ENCODE measurements around the gene MS4A13. TPM values are rescaled to one million over a fixed set of nuclear protein-coding genes. Genes with fewer than 3 reads are reported as not detected.

The MS4A13 gene, protein sequence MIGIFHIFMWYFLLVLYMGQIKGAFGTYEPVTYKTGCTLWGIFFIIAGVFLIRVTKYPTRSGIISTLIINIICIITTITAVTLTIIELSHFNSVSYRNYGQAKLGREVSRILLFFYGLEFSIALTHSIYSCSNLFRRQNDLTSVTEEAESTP
- total RNA-seq (not detected), polyA plus RNA-seq (not detected)

GRCh38 chr11:60515144-60515855 lies at the start of gene MS4A13:
MS4A13 (plus strand) TSS chr11:60515392; CDS start chr11:60518084, 2,692 bp downstream.
- H3K9me3 Mint-ChIP-seq, result peaks cover 0 to 18% (median 8%) of the 10 kb centered on the region in 8 donors
- Histone ChIP-seq H3K27ac (ENCODE audit: low read depth, low read length) (no peak within 1 kb of the TSS), H3K4me3 (ENCODE audit: low read length in 2 of 2) (no peak within 1 kb of the TSS), H3K9me3 (ENCODE audit: control insufficient read depth in 1 of 2, low read length in 2 of 2) (no peaks in the 10 kb centered on the region), H3K36me3 (ENCODE audit: insufficient read depth, low read length) (no peaks in the 10 kb centered on the region), H3K27me3 (ENCODE audit: insufficient read depth, low read length) (no peaks in the 10 kb centered on the region), H3K4me1 (ENCODE audit: insufficient read depth, low read length) (no peaks in the 10 kb centered on the region)
- DNase-seq, result no peak
- H3K27me3 Mint-ChIP-seq, result peaks cover 15 to 16% of the 10 kb centered on the region in 2 donors
- ChIA-PET POLR2A (ENCODE audit: partially characterized antibody) (no interaction called here), CTCF (ENCODE audit: partially characterized antibody) (no interaction called here)
- no peak within 1 kb of the TSS for H3K4me3 Mint-ChIP-seq
- intact Hi-C loops (cut with micrococcal nuclease), result no loop called here
- H3K4me1 Mint-ChIP-seq, result no peaks in the 10 kb centered on the region
- H3K36me3 Mint-ChIP-seq, result no peaks in the 10 kb centered on the region
- H3K27ac Mint-ChIP-seq, result no peak within 1 kb of the TSS

- ChIA-PET CTCF (ENCODE audit: partially characterized antibody) (no interaction called here), POLR2A (ENCODE audit: partially characterized antibody) (no interaction called here)
- no peaks in the 10 kb centered on the region for H3K27me3 ChIP-seq (ENCODE audit: insufficient read depth, low read length)
- Mint-ChIP-seq H3K4me1 (no peaks in the 10 kb centered on the region), H3K9me3 (no peaks in the 10 kb centered on the region), H3K36me3 (peaks cover 0 to 2% of the 10 kb centered on the region in 2 donors), H3K4me3 (no peak overlapping the region), H3K27me3 (peaks cover 12 to 14% of the 10 kb centered on the region in 2 donors), H3K27ac (no peak overlapping the region)
- H3K9me3 ChIP-seq (ENCODE audit: control insufficient read depth in 1 of 2, low read length in 2 of 2), result no peaks in the 10 kb centered on the region
- no peaks in the 10 kb centered on the region for H3K4me1 ChIP-seq (ENCODE audit: insufficient read depth, low read length)
- H3K4me3 ChIP-seq (ENCODE audit: low read length in 2 of 2), result no peak overlapping the region
- H3K36me3 ChIP-seq (ENCODE audit: insufficient read depth, low read length), result no peaks in the 10 kb centered on the region
- H3K27ac ChIP-seq (ENCODE audit: low read depth, low read length), result no peak overlapping the region
- intact Hi-C loops (cut with micrococcal nuclease), result no loop called here
- no peak for DNase-seq
Measured at GRCh38 chr11:60468829-60469228, 46.4 kb upstream of the MS4A13 start.

GRCh38 chr11:60469723-60470122 lies 45.5 kb upstream of the MS4A13 start:
- CTCF ChIA-PET (ENCODE audit: partially characterized antibody), result no interaction called here
- peaks cover 0 to 2% of the 10 kb centered on the region in 2 donors for H3K36me3 Mint-ChIP-seq
- no peaks in the 10 kb centered on the region for H3K27me3 ChIP-seq (ENCODE audit: insufficient read depth, low read length)
- H3K27me3 Mint-ChIP-seq, result peaks cover 12 to 14% of the 10 kb centered on the region in 2 donors
- intact Hi-C loops (cut with micrococcal nuclease), result no loop called here
- no peaks in the 10 kb centered on the region for H3K4me1 ChIP-seq (ENCODE audit: insufficient read depth, low read length)
- no peaks in the 10 kb centered on the region for H3K36me3 ChIP-seq (ENCODE audit: insufficient read depth, low read length)
- H3K9me3 ChIP-seq (ENCODE audit: control insufficient read depth in 1 of 2, low read length in 2 of 2), result no peaks in the 10 kb centered on the region
- no peak for DNase-seq
- no peak overlapping the region for H3K4me3 Mint-ChIP-seq
- H3K27ac ChIP-seq (ENCODE audit: low read depth, low read length), result no peak overlapping the region
- H3K27ac Mint-ChIP-seq, result no peak overlapping the region
- H3K4me1 Mint-ChIP-seq, result no peaks in the 10 kb centered on the region
- POLR2A ChIA-PET (ENCODE audit: partially characterized antibody), result no interaction called here
- no peak overlapping the region for H3K4me3 ChIP-seq (ENCODE audit: low read length in 2 of 2)
- peaks cover 0 to 5% (median 0%) of the 10 kb centered on the region in 8 donors for H3K9me3 Mint-ChIP-seq

- Histone ChIP-seq H3K4me1 (ENCODE audit: insufficient read depth, low read length) (no peaks in the 10 kb centered on the region), H3K27ac (ENCODE audit: low read depth, low read length) (no peak overlapping the region), H3K4me3 (ENCODE audit: low read length in 2 of 2) (no peak overlapping the region), H3K36me3 (ENCODE audit: insufficient read depth, low read length) (no peaks in the 10 kb centered on the region), H3K27me3 (ENCODE audit: insufficient read depth, low read length) (no peaks in the 10 kb centered on the region), H3K9me3 (ENCODE audit: control insufficient read depth in 1 of 2, low read length in 2 of 2) (no peaks in the 10 kb centered on the region)
- POLR2A ChIA-PET (ENCODE audit: partially characterized antibody), result no interaction called here
- Mint-ChIP-seq H3K36me3 (no peaks in the 10 kb centered on the region), H3K9me3 (peaks cover 0 to 6% (median 0%) of the 10 kb centered on the region in 8 donors), H3K27ac (no peak overlapping the region), H3K4me1 (peaks cover 0 to 4% (median under 1%) of the 10 kb centered on the region in 4 donors), H3K27me3 (peaks cover 1 to 6% of the 10 kb centered on the region in 2 donors), H3K4me3 (no peak overlapping the region)
- CTCF ChIA-PET (ENCODE audit: partially characterized antibody), result interaction anchor here (0.7 kb wide), 1 partner anchor 114 kb away, joined by 3 read pairs; no protein-coding TSS in a partner anchor
- intact Hi-C loops (cut with micrococcal nuclease), result no loop called here
- no peak for DNase-seq
Measured at GRCh38 chr11:60477035-60477445, 38.2 kb upstream of the MS4A13 start.

- H3K4me1 ChIP-seq (ENCODE audit: insufficient read depth, low read length), result peaks cover 6% of the 10 kb centered on the region
- H3K27me3 ChIP-seq (ENCODE audit: insufficient read depth, low read length), result no peaks in the 10 kb centered on the region
- H3K27ac Mint-ChIP-seq, result no peak overlapping the region
- peaks cover 1 to 7% of the 10 kb centered on the region in 2 donors for H3K27me3 Mint-ChIP-seq
- ChIA-PET CTCF (ENCODE audit: partially characterized antibody) (no interaction called here), POLR2A (ENCODE audit: partially characterized antibody) (no interaction called here)
- intact Hi-C loops (cut with micrococcal nuclease), result no loop called here
- no peak overlapping the region for H3K27ac ChIP-seq (ENCODE audit: low read depth, low read length)
- H3K36me3 Mint-ChIP-seq, result no peaks in the 10 kb centered on the region
- no peak overlapping the region for H3K4me3 ChIP-seq (ENCODE audit: low read length in 2 of 2)
- no peak for DNase-seq
- H3K9me3 ChIP-seq (ENCODE audit: control insufficient read depth in 1 of 2, low read length in 2 of 2), result no peaks in the 10 kb centered on the region
- peaks cover 6 to 15% (median 12%) of the 10 kb centered on the region in 4 donors for H3K4me1 Mint-ChIP-seq
- no peaks in the 10 kb centered on the region for H3K9me3 Mint-ChIP-seq
- peak overlapping the region in 1 of 8 donors; percentile 22 for H3K4me3 Mint-ChIP-seq
- H3K36me3 ChIP-seq (ENCODE audit: insufficient read depth, low read length), result no peaks in the 10 kb centered on the region
Measured at GRCh38 chr11:60482361-60482760, 32.8 kb upstream of the MS4A13 start.

- Mint-ChIP-seq H3K27me3 (peaks cover 2 to 9% of the 10 kb centered on the region in 2 donors), H3K4me1 (peaks cover 6 to 15% (median 11%) of the 10 kb centered on the region in 4 donors), H3K36me3 (no peaks in the 10 kb centered on the region), H3K27ac (no peak overlapping the region), H3K9me3 (no peaks in the 10 kb centered on the region), H3K4me3 (no peak overlapping the region)
- ChIA-PET POLR2A (ENCODE audit: partially characterized antibody) (no interaction called here), CTCF (ENCODE audit: partially characterized antibody) (interaction anchor here (1.7 kb wide), 1 partner anchor 123 kb away, joined by 5 read pairs; no protein-coding TSS in a partner anchor)
- intact Hi-C loops (cut with micrococcal nuclease), result loop anchor here (1.0 kb wide), 1 partner anchor 123 kb away; no protein-coding TSS in a partner anchor
- DNase-seq, result peak in 3 of 5 donors; percentile 0 to 9 (median 2)
- peaks cover 6% of the 10 kb centered on the region for H3K4me1 ChIP-seq (ENCODE audit: insufficient read depth, low read length)
- no peak overlapping the region for H3K4me3 ChIP-seq (ENCODE audit: low read length in 2 of 2)
- no peaks in the 10 kb centered on the region for H3K36me3 ChIP-seq (ENCODE audit: insufficient read depth, low read length)
- H3K27me3 ChIP-seq (ENCODE audit: insufficient read depth, low read length), result no peaks in the 10 kb centered on the region
- H3K27ac ChIP-seq (ENCODE audit: low read depth, low read length), result no peak overlapping the region
- H3K9me3 ChIP-seq (ENCODE audit: control insufficient read depth in 1 of 2, low read length in 2 of 2), result no peaks in the 10 kb centered on the region
Measured at GRCh38 chr11:60485987-60486386, 29.2 kb upstream of the MS4A13 start.

DNA sequence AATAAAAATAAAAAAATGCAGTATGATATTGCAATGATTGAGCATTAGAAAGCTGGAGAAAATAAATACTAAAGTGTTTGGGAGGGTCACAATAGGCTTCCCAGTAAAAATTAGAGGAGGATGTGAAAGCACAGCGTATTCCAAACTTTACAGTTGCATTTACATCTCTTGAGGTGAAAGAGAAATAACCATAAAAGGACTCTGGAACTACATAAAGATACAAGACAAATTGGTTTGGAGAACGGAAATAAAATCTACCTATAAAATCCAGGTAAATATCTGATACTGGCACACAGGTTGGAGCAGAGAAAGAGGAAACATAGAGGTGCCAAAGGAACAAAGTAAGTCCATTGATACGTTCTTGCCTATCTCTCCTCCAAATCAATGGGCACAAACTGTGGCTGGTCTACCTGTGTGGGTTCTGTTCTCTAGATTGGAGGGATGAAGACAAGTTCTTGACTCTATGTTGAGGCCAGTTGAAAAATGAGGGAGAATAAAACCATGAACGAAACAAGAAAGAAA lies 22.6 kb upstream of the MS4A13 start, which contains the start of gene MS4A12:
Gene MS4A12 (plus strand): TSS at position 291 of the 522 bp plus-strand sequence. CDS start 4,541 bp downstream, outside the sequence.
- ChIA-PET CTCF (ENCODE audit: partially characterized antibody) (no interaction called here), POLR2A (ENCODE audit: partially characterized antibody) (no interaction called here)
- no peaks in the 10 kb centered on the region for H3K36me3 ChIP-seq (ENCODE audit: insufficient read depth, low read length)
- H3K27me3 ChIP-seq (ENCODE audit: insufficient read depth, low read length), result no peaks in the 10 kb centered on the region
- peaks cover 9 to 14% of the 10 kb centered on the region in 2 donors for H3K27me3 Mint-ChIP-seq
- no peaks in the 10 kb centered on the region for H3K9me3 ChIP-seq (ENCODE audit: control insufficient read depth in 1 of 2, low read length in 2 of 2)
- intact Hi-C loops (cut with micrococcal nuclease), result no loop called here
- H3K4me3 Mint-ChIP-seq, result no peak within 1 kb of the TSS
- H3K4me3 ChIP-seq (ENCODE audit: low read length in 2 of 2), result no peak within 1 kb of the TSS
- H3K4me1 Mint-ChIP-seq, result peaks cover 0 to 4% (median 0%) of the 10 kb centered on the region in 4 donors
- H3K27ac ChIP-seq (ENCODE audit: low read depth, low read length), result no peak within 1 kb of the TSS
- no peaks in the 10 kb centered on the region for H3K4me1 ChIP-seq (ENCODE audit: insufficient read depth, low read length)
- H3K36me3 Mint-ChIP-seq, result no peaks in the 10 kb centered on the region
- no peaks in the 10 kb centered on the region for H3K9me3 Mint-ChIP-seq
- H3K27ac Mint-ChIP-seq, result peak within 1 kb of the TSS in 1 of 7 donors; percentile 34
- DNase-seq, result no peak

Measured in CD4-positive, alpha-beta memory T cell (primary cell).